Measurements from ENCODE around the gene ENTREP3.
A peak's percentile ranks its signal among the peaks of the same experiment; 100 is the strongest.

GRCh38 chr1:155255243-155256007 is at the start of gene ENTREP3:
- TF ChIP-seq, protein P1, sequence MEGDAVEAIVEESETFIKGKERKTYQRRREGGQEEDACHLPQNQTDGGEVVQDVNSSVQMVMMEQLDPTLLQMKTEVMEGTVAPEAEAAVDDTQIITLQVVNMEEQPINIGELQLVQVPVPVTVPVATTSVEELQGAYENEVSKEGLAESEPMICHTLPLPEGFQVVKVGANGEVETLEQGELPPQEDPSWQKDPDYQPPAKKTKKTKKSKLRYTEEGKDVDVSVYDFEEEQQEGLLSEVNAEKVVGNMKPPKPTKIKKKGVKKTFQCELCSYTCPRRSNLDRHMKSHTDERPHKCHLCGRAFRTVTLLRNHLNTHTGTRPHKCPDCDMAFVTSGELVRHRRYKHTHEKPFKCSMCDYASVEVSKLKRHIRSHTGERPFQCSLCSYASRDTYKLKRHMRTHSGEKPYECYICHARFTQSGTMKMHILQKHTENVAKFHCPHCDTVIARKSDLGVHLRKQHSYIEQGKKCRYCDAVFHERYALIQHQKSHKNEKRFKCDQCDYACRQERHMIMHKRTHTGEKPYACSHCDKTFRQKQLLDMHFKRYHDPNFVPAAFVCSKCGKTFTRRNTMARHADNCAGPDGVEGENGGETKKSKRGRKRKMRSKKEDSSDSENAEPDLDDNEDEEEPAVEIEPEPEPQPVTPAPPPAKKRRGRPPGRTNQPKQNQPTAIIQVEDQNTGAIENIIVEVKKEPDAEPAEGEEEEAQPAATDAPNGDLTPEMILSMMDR (IDR thresholded peaks at IDR 0.05) = no peak
- TF ChIP-seq POLR2A (IDR thresholded peaks at IDR 0.05) = peak; percentile 37
